IPS-15b (cell line): ENCODE measurements around the gene CLCNKA.
"Not testable (repeated sequence)": the region's sequence is repeated elsewhere in the genome, so short reads cannot be mapped to it uniquely, and the experiment has no call there.

Experiments
- H3K27me3 ChIP-seq: one replicate; pipeline ENCODE4 v1.6.1; 2013; ENCODE audit warnings: low read length; ENCODE audit not compliant: control insufficient read depth, insufficient read depth
- H3K36me3 ChIP-seq: one replicate; pipeline ENCODE4 v1.6.1; 2013; ENCODE audit warnings: low read length; ENCODE audit not compliant: control insufficient read depth, insufficient read depth
- H3K4me1 ChIP-seq: one replicate; pipeline ENCODE4 v1.6.1; 2013; ENCODE audit warnings: mild to moderate bottlenecking, low read length; ENCODE audit not compliant: control insufficient read depth, insufficient read depth
- H3K4me3 ChIP-seq: one replicate; pipeline ENCODE4 v1.5.1; 2013; ENCODE audit warnings: low read depth, low read length
- H3K9ac ChIP-seq: one replicate; pipeline ENCODE4 v1.6.1; 2013; ENCODE audit warnings: low read depth, mild to moderate bottlenecking, low read length
- H3K9me3 ChIP-seq: one replicate; pipeline ENCODE4 v1.6.1; 2013; ENCODE audit warnings: mild to moderate bottlenecking, low read length; ENCODE audit not compliant: control insufficient read depth, insufficient read depth

The CLCNKA gene

DNA sequence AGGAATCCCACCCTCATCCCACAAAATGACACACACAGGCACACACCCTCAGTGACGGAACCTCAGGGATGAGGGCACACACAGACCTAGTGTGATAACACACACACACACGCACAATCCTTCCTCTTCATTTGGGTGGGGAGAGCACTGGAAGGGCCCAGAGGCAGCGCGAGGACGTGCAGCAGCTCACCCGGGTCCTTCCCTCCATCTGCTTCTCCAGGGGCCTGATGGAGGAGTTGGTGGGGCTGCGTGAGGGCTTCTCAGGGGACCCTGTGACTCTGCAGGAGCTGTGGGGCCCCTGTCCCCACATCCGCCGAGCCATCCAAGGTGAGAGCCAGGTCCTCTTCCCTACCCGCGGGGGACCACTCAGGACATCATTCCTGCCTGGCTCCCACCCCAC lies 557 bp downstream of the CLCNKA start:
- Histone ChIP-seq H3K4me3 (no peak overlapping the region), H3K9ac (no peak overlapping the region), H3K36me3 (no peaks in the 10 kb centered on the region), H3K4me1 (no peaks in the 10 kb centered on the region), H3K9me3 (no peaks in the 10 kb centered on the region), H3K27me3 (peaks cover 10% of the 10 kb centered on the region)

DNA sequence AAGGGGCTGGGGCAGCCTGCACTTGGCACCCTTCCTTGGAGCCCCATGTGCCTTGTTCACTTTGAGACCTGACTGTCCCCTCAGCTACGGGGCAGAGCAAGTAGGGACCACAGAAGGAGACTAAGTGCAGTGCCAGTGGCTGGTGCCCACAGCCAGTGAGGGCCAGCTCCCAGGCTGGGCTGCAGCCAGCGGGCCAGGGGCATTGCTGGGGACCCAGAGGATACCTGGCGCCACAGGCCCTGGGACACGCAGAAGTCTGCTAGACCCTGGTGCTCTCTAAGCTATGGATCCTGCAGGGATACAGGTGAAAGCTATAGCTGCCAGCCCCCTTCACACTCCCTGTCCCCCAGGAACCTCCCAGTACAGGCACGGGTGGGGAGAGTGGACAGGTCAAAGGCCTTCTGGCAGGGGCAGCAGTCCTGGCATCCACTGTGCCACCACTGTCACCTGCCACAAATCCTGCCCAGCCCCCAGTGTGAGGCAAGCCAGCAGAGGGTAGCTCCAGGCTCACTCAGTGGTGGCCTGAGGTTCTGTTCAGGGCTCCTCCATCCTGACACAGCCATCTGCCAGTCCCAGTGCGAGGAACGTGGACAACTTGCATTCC lies 1.3 kb downstream of the CLCNKA start:
- Histone ChIP-seq H3K27me3 (peaks cover 10% of the 10 kb centered on the region), H3K4me3 (no peak overlapping the region), H3K36me3 (no peaks in the 10 kb centered on the region), H3K9ac (no peak overlapping the region), H3K9me3 (no peaks in the 10 kb centered on the region), H3K4me1 (no peaks in the 10 kb centered on the region)

GRCh38 chr1:16026302-16026701 lies 4.5 kb downstream of the CLCNKA start:
- not testable (repeated sequence) for H3K4me1 ChIP-seq, H3K9me3 ChIP-seq, H3K36me3 ChIP-seq, H3K9ac ChIP-seq, H3K27me3 ChIP-seq
- H3K4me3 ChIP-seq = peak overlapping the region; percentile 50

DNA sequence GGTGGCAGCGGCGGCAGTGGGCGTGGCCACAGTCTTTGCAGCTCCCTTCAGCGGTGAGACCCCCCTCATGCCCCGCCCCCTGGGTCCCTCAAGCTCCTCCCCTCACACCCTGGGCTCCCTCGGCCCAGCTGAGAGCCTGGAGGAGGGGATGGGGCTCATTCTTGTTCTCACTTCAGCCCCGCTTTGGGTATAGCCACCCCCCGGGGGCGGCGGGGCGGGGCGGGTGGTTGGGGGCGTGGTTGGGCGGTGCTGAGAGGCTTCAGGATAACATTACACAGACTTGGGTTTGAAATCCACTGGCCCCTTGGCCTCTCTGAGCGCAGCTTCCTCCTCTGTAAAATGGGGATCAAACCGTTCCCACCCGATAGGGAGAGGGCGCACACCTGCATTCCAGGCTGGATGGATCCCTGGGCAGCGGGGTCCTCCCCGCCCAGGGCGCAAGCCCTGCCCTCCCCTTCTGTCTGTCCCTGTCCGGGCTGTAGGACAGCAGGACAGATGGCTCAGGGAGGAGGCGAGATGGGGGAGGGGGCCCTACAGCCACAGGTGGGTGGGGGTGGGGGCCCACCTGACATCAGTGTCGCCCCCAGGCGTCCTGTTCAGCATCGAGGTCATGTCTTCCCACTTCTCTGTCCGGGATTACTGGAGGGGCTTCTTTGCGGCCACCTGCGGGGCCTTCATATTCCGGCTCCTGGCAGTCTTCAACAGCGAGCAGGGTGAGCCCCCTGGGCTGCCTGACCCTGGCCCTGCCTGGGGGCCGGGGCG lies 5.1 kb downstream of the CLCNKA start:
- Histone ChIP-seq H3K9me3 (no peaks in the 10 kb centered on the region), H3K36me3 (no peaks in the 10 kb centered on the region), H3K4me1 (no peaks in the 10 kb centered on the region), H3K4me3 (peak overlapping the region; percentile 50), H3K9ac (no peak overlapping the region), H3K27me3 (peaks cover 7% of the 10 kb centered on the region)

DNA sequence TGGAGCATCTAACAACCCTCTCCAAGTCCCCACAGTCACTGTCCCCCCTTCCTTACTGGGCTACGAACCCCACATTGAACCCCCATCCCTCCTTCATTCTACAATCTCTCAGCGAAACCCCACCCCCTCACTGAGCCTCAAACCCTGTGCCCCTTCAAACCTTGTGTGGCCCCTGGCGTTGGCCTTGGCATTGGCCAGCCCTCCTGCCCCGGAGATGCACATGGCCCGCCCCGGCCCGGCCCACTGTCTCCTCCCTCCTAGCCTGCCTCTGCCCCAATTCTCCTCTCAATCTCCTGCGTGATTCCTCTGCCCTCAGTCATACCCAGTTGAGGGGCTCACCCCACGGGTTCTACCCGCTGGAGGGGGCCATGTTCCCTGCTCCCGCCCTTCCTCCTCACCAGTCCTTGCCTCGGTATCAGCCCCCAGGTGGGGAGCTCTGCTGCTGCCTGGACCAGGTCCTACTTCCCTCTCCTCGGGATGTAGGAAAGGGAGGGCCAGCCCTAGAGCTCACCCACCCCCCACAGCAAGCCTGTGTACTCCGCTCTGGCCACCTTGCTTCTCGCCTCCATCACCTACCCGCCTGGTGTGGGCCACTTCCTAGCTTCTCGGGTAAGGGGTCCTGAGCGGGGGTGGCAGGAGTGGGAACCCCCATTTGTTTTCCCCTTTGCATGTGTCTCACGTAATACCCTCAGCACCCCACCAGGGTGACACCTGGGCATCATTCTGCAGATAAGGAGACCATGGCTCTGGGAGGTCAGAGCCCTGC lies 6.6 kb downstream of the CLCNKA start:
- Histone ChIP-seq H3K9ac (no peak overlapping the region), H3K27me3 (peaks cover 2% of the 10 kb centered on the region), H3K4me1 (peaks cover 2% of the 10 kb centered on the region), H3K4me3 (no peak overlapping the region), H3K9me3 (no peaks in the 10 kb centered on the region), H3K36me3 (no peaks in the 10 kb centered on the region)

DNA sequence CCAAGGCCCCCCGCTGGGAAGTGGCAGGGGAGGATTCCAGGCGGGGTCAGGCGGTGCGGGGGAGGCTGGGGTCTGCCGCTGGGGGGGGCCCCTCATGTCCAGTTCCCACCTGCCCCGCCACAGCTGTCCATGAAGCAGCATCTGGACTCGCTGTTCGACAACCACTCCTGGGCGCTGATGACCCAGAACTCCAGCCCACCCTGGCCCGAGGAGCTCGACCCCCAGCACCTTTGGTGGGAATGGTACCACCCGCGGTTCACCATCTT lies 7.1 kb downstream of the CLCNKA start:
- not testable (repeated sequence) for H3K9me3 ChIP-seq, H3K9ac ChIP-seq, H3K4me3 ChIP-seq, H3K27me3 ChIP-seq, H3K4me1 ChIP-seq, H3K36me3 ChIP-seq

- Histone ChIP-seq H3K4me1 (peaks cover 2% of the 10 kb centered on the region), H3K9me3 (no peaks in the 10 kb centered on the region), H3K36me3 (no peaks in the 10 kb centered on the region), H3K4me3 (no peak overlapping the region), H3K9ac (no peak overlapping the region), H3K27me3 (no peaks in the 10 kb centered on the region)
Observed at GRCh38 chr1:16029288-16029687, 7.5 kb downstream of the CLCNKA start.

DNA sequence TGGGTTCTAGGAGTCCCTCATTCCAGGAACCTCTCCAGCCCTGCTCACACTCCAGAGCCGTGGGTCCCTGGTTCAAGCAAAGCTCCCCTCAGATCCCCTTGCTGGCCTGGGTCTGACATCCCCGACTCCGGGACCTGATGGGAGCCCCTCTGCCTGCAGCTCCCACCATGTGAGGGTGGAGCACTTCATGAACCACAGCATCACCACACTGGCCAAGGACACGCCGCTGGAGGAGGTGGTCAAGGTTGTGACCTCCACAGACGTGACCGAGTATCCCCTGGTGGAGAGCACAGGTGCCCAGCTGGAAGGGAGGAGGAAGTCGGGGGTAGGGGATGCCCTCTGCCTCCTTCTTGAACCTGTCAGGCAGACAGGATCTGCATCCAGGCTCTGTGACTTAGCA lies 9.7 kb downstream of the CLCNKA start:
- no peaks in the 10 kb centered on the region for H3K9me3 ChIP-seq
- H3K4me1 ChIP-seq = peaks cover 2% of the 10 kb centered on the region
- H3K36me3 ChIP-seq = no peaks in the 10 kb centered on the region
- no peak overlapping the region for H3K9ac ChIP-seq
- H3K4me3 ChIP-seq = no peak overlapping the region
- no peaks in the 10 kb centered on the region for H3K27me3 ChIP-seq

DNA sequence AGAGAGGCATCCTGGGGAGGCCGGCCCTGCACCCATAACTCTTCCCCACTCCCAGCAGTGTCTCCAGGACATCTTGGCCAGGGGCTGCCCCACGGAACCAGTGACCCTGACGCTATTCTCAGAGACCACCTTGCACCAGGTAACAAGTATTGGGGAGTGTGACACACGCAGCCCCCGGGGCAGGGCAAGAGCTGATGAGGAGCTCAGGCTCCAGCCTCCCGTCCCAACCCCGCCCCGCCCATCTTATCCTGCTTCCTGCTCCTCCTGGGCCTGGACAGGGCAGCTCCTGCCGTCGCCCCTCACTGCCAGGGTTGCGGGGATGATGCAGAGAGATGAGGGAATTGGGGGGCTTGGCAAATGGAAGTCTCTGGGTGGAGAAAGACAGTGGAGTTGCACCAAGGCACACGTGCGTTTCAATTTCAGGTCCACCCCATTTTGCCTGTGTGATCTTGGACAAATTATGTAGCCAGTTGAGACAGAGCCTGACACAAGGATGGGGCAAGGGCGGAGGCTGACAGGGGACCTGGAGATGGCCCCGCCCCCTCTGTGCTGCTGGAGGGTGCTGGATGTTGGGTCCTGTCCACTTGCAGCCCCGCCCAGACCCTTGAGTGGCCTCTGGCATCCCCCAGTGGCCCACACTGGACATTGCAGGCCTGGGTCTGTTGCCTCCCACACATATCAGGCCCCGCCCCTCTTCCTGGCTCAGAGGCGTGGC lies 10.7 kb downstream of the CLCNKA start:
- H3K36me3 ChIP-seq = no peaks in the 10 kb centered on the region
- no peak overlapping the region for H3K4me3 ChIP-seq
- no peaks in the 10 kb centered on the region for H3K27me3 ChIP-seq
- H3K9ac ChIP-seq = no peak overlapping the region
- peaks cover 2% of the 10 kb centered on the region for H3K4me1 ChIP-seq
- H3K9me3 ChIP-seq = no peaks in the 10 kb centered on the region

DNA sequence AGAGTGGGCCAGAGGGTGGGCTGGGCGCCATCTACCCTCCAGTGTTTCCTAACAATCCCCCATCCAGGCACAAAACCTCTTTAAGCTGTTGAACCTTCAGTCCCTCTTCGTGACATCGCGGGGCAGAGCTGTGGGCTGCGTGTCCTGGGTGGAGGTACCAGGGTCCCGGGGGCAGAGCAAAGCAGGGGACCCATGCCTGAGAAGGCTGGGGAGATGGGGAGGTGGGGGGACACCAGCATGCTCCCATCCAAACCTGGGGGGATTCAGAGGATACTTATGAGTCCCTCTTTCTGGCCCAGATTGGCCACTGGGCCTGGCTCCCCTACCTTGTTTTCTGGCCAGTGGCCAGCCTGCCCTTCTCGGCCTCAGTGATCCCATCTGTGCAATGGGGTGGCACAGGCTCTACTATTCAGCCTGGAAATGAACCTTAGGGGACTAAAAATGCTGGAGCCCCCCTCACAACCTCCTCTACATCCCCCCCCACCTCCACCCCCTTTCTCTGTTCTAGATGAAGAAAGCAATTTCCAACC lies 11.3 kb downstream of the CLCNKA start:
- not testable (repeated sequence) for H3K9ac ChIP-seq, H3K4me3 ChIP-seq, H3K4me1 ChIP-seq, H3K27me3 ChIP-seq, H3K9me3 ChIP-seq, H3K36me3 ChIP-seq

DNA sequence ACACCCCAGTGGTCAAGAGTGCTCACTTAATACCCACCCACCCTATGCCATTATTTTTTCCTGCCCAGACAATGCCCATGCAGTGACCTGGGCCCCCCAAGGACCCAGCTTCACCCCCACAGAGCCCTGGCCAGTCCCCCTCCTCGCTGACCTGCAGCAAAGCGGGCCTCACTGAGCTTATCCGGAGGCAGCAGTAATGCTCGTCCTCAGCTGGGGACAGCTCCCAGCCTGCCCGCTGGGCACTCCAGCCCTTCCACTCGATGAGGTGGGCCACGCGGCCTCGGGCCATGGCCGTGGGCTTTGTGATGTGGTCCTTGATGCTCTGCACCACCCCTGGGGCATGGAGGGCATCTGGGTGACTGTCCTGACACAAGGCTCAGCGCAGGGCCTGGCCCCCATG lies 14.6 kb downstream of the CLCNKA start:
- not testable (repeated sequence) for H3K4me1 ChIP-seq, H3K36me3 ChIP-seq, H3K9ac ChIP-seq, H3K9me3 ChIP-seq, H3K4me3 ChIP-seq, H3K27me3 ChIP-seq

DNA sequence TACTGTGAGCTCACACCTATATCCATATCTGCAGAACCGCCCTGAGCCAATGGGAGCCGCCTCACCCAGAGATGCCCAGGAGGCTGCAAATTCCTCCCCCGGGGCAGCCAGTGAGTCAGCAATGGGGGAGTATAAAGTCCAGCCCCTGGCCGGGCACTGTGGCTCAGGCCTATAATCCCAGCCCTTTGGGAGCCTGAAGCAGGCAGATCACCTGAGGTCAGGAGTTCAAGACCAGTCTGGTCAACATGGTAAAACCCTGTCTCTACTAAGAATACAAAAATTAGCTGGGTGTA lies 16.7 kb downstream of the CLCNKA start:
- no peaks in the 10 kb centered on the region for H3K36me3 ChIP-seq
- H3K27me3 ChIP-seq = no peaks in the 10 kb centered on the region
- H3K4me1 ChIP-seq = no peaks in the 10 kb centered on the region
- no peaks in the 10 kb centered on the region for H3K9me3 ChIP-seq
- H3K9ac ChIP-seq = no peak overlapping the region
- H3K4me3 ChIP-seq = no peak overlapping the region
